OCI-LY3 (cell line): ENCODE data around the gene OR10A5.
A peak's percentile ranks its signal among the peaks of the same experiment; 100 is the strongest.

ENCODE experiments used
- CTCF ChIP-seq: fragments of 200-600, 300-600 bp; sonication (generic); IDR thresholded peaks from 2 replicates; pipeline ENCODE4 v1.5.1; 2014; ENCODE audit warnings: antibody characterized with exemption, low read length, low read depth
- EZH2phosphoT487 ChIP-seq: fragments of 200-600 bp; shearing (Covaris generic); IDR thresholded peaks from 2 replicates; pipeline ENCODE4 v1.6.1; 2018; ENCODE audit warnings: antibody characterized with exemption, mixed run types, low read depth

GRCh38 chr11:6817694-6818093, 27.8 kb upstream of the OR10A5 start:
- TF ChIP-seq CTCF (peak; percentile 18; the same call in 1 of the 2 replicates), EZH2phosphoT487 (no peak)
